H1 (cell line): ENCODE data around the gene DOCK3. TPM values are rescaled to one million over a fixed set of nuclear protein-coding genes. Genes with fewer than 3 reads are reported as not detected.

Experiments
- BACH1 ChIP-seq: IDR thresholded peaks from 2 replicates; pipeline ENCODE4 v1.6.1; 2012; ENCODE audit warnings: low read length, improper control_type of control experiment
- CHD7 ChIP-seq: fragments of 300-600 bp; sonication (generic); IDR thresholded peaks from 2 replicates; pipeline ENCODE4 v1.7.1; 2012; ENCODE audit warnings: low read length, moderate library complexity, mild to moderate bottlenecking, inconsistent platforms; ENCODE audit not compliant: insufficient replicate concordance
- GABPA ChIP-seq: IDR thresholded peaks from 2 replicates; pipeline ENCODE4 v1.6.1; 2011; ENCODE audit warnings: mild to moderate bottlenecking, low read length, moderate library complexity, borderline replicate concordance; ENCODE audit not compliant: insufficient read depth
- KDM1A ChIP-seq: fragments of 200-600, 300-600 bp; sonication (generic); IDR thresholded peaks from 2 replicates; pipeline ENCODE4 v1.7.1; 2016; ENCODE audit warnings: mild to moderate bottlenecking, low read length, borderline replicate concordance
- NANOG ChIP-seq: IDR thresholded peaks from 2 replicates; pipeline ENCODE4 v1.6.1; 2011; ENCODE audit warnings: low read length, low read depth, mild to moderate bottlenecking, inconsistent platforms; ENCODE audit not compliant: insufficient read depth, poor library complexity, severe bottlenecking
- SIN3A ChIP-seq, 2 experiments: IDR thresholded peaks in 1 of 2; conservative IDR thresholded peaks in 1 of 2; 2 replicates each; pipeline ENCODE4 v1.6.1; 2011 to 2012; ENCODE audit warnings: low read length in 2 of 2, improper control_type of control experiment in 1 of 2, low read depth in 1 of 2, mild to moderate bottlenecking in 1 of 2
- SIX5 ChIP-seq: IDR thresholded peaks from 2 replicates; pipeline ENCODE4 v1.6.1; 2011; ENCODE audit warnings: mild to moderate bottlenecking, low read depth, low read length
- TAF7 ChIP-seq: optimal IDR thresholded peaks from 2 replicates; pipeline ENCODE3; 2011; ENCODE audit warnings: low read depth, mild to moderate bottlenecking, inconsistent platforms, low read length, moderate library complexity, borderline replicate concordance
- polyA plus RNA-seq, 7 experiments: library from polyadenylated mRNA; depleted of rRNA in 3 of 7; stranded (reverse) in 5 of 7; unstranded in 2 of 7; fragments of >200 nt in 5 of 7; fragments of 200-250 nt in 2 of 7; gene quantifications; 1 replicate in 5 of 7; 2 replicates in 1 of 7; 4 replicates in 1 of 7; pipeline versions ENCODE4 v1.2.1 to v1.2.3, GENCODE V29; 2011 to 2013; ENCODE audit warnings: missing spikeins in 2 of 7, mixed read lengths in 2 of 7
- total RNA-seq: library from RNA; stranded (reverse); fragmentation: NEBNext Ultra II Directional; extraction: Animal tissue kit (Norgen Biotek cat#: 25700); gene quantifications from 2 replicates; pipeline ENCODE4 v1.2.1, GENCODE V29; 2021
- TF ChIP-seq, protein P1 (sequence below), 3 experiments: IDR thresholded peaks; 1 replicate in 2 of 3; 2 replicates in 1 of 3; pipeline versions ENCODE4 v1.5.1 to v1.6.1; 2011; ENCODE audit warnings: low read length in 3 of 3, mild to moderate bottlenecking in 3 of 3, inconsistent platforms in 2 of 3, low read depth in 1 of 3, moderate library complexity in 1 of 3; ENCODE audit not compliant: insufficient read depth in 1 of 3; ENCODE audit errors: control extremely low read depth in 1 of 3

The DOCK3 gene
- total and polyA plus RNA-seq, 2 of the 8 experiments (the other 6 are each of a cell fraction or from before 2014, with no cell fraction given), result 2.7 to 5.0 TPM

DNA sequence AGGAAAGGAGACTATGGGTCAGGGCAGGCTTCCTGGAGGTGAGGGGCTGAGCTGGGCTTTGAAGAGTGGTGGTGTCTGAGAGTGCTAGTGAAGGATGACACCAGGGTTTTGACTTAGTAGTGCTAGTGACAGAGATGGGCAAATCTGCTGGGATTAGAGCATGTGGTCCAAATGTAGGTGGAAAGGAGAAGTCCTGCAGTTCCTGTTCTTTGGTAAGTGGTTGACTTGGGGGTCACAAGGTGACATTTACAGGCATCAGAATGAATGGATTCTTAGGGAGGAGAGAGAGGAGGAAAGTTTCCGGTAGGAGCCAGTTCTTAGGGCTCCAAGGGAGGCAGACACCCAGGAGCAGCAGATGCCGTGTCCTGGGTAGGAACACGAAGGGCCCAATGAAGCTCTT lies 796 bp upstream of the DOCK3 start (continued):
- TF ChIP-seq CHD7 (no peak), SIN3A (conservative IDR thresholded peaks at IDR 0.05 in 1 of 2, IDR thresholded peaks at IDR 0.05 in 1 of 2; ENCODE audit: low read depth in 1 of 2, low read length in 2 of 2) (no peak), BACH1 (no peak), TAF7 (no peak), SIX5 (no peak), GABPA (no peak), KDM1A (no peak), NANOG (no peak)
- TF ChIP-seq, protein P1, sequence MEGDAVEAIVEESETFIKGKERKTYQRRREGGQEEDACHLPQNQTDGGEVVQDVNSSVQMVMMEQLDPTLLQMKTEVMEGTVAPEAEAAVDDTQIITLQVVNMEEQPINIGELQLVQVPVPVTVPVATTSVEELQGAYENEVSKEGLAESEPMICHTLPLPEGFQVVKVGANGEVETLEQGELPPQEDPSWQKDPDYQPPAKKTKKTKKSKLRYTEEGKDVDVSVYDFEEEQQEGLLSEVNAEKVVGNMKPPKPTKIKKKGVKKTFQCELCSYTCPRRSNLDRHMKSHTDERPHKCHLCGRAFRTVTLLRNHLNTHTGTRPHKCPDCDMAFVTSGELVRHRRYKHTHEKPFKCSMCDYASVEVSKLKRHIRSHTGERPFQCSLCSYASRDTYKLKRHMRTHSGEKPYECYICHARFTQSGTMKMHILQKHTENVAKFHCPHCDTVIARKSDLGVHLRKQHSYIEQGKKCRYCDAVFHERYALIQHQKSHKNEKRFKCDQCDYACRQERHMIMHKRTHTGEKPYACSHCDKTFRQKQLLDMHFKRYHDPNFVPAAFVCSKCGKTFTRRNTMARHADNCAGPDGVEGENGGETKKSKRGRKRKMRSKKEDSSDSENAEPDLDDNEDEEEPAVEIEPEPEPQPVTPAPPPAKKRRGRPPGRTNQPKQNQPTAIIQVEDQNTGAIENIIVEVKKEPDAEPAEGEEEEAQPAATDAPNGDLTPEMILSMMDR (IDR thresholded peaks at IDR 0.05; ENCODE audit: control extremely low read depth in 1 of 3, insufficient read depth in 1 of 3, low read depth in 1 of 3, low read length in 3 of 3), result no peak
